AG10803 (cell line): Measurements from ENCODE around the gene RRP36.

Experiments
- DNase-seq: peaks from one replicate; pipeline ENCODE4 v3.0.0; 2010; ENCODE audit warnings: low read depth
- H3K4me3 ChIP-seq: 2 replicates; pipeline ENCODE4 v1.5.1; 2011; ENCODE audit warnings: mild to moderate bottlenecking, low read length, control low read depth
- CTCF ChIP-seq: conservative IDR thresholded peaks from 2 replicates; pipeline ENCODE4 v1.5.1; 2011; ENCODE audit warnings: mild to moderate bottlenecking, low read length, control low read depth, inconsistent platforms

Gene RRP36

GRCh38 chr6:43029120-43029519 is 7.7 kb downstream of the RRP36 start:
- no peak for DNase-seq
- no peak for TF ChIP-seq CTCF
- no peak overlapping the region for H3K4me3 ChIP-seq

GRCh38 chr6:43032326-43032725 is 10.9 kb downstream of the RRP36 start:
- H3K4me3 ChIP-seq = no peak overlapping the region
- DNase-seq = no peak
- no peak for TF ChIP-seq CTCF

- H3K4me3 ChIP-seq = no peak overlapping the region
- DNase-seq = no peak
- no peak for TF ChIP-seq CTCF
Observed at GRCh38 chr6:43033496-43034189, 12.2 kb downstream of the RRP36 start.

GRCh38 chr6:43034190-43034525 is 12.7 kb downstream of the RRP36 start:
- DNase-seq = no peak
- TF ChIP-seq CTCF = no peak
- H3K4me3 ChIP-seq = no peak overlapping the region

- no peak overlapping the region for H3K4me3 ChIP-seq
- TF ChIP-seq CTCF = no peak
- DNase-seq = no peak
Observed at GRCh38 chr6:43035495-43036194, 14.2 kb downstream of the RRP36 start.

GRCh38 chr6:43036712-43037111 is 15.3 kb downstream of the RRP36 start:
- TF ChIP-seq CTCF = no peak
- no peak overlapping the region for H3K4me3 ChIP-seq
- DNase-seq = no peak

- DNase-seq = no peak
- H3K4me3 ChIP-seq = no peak overlapping the region
Observed at GRCh38 chr6:43037197-43037596, 15.8 kb downstream of the RRP36 start.

More at GRCh38 chr6:43037197-43037596, 15.8 kb downstream of the RRP36 start:
- TF ChIP-seq CTCF = no peak
